Large intestine (tissue), 3 donors: ENCODE data around the gene NRXN3. TPM values are rescaled to one million over a fixed set of nuclear protein-coding genes. Genes with fewer than 3 reads are reported as not detected.
A peak's percentile ranks its signal among the peaks of the same experiment; 100 is the strongest.

Experiments
- DNase-seq, 2 donors: peaks; one replicate each; pipeline versions ENCODE4 v3.0.0 to v3.0.0-alpha.2; 2013
- H3K27ac ChIP-seq: one replicate; pipeline ENCODE4 v1.5.1; 2013; ENCODE audit warnings: low read length
- H3K27me3 ChIP-seq: 2 replicates; pipeline ENCODE4 v1.6.1; 2013; ENCODE audit warnings: low read length; ENCODE audit not compliant: control insufficient read depth, insufficient read depth
- H3K36me3 ChIP-seq: 2 replicates; pipeline ENCODE4 v1.6.1; 2013; ENCODE audit warnings: low read length; ENCODE audit not compliant: control insufficient read depth, insufficient read depth
- H3K4me1 ChIP-seq: one replicate; pipeline ENCODE4 v1.6.1; 2013; ENCODE audit warnings: low read length; ENCODE audit not compliant: control insufficient read depth, insufficient read depth
- H3K4me3 ChIP-seq: one replicate; pipeline ENCODE4 v1.5.1; 2013; ENCODE audit warnings: low read length
- H3K9me3 ChIP-seq: one replicate; pipeline ENCODE4 v1.6.1; 2013; ENCODE audit warnings: mild to moderate bottlenecking, low read depth, low read length, moderate library complexity; ENCODE audit not compliant: control insufficient read depth
- WGBS: methylation state at CpG from one replicate; pipeline ENCODE4 v1.1.5; 2013; ENCODE audit warnings: low lambda C conversion rate; ENCODE audit not compliant: insufficient coverage; 5-methylcytosine and 5-hydroxymethylcytosine counted together
- polyA plus RNA-seq: library from polyadenylated mRNA; unstranded; fragments of 120-200 nt; gene quantifications from one replicate; pipeline ENCODE4 v1.2.1, GENCODE V29; 2013

Gene NRXN3
- polyA plus RNA-seq, 1 donor = 12.8 TPM

DNA sequence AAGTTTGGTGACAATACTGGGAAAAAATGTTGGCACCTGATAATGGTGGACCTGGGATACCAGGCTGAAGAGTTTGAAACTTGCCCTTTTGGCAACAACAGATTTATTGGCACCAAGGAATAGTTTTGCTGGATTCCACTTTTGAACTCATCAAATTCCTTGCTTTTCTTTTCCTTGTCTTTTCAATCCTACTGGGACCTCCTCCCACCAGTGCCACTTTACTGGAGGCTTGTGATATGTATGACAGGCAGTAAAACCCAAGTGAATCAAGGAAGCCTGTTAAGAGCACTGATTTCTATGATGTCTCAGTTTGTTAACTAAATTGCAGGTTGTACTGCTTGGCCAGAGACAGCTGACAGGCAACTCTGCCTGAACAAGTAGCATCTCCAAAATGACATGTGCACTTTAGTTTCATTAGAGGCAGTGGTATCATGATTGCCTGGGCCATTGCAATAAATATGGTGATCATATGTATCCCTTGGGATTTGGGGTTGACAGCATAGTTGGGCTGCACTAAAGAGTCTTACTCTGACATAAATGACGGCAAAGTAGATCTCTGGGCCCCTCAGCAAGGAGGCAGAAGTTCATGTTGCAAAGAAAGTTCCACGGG lies 1475.7 kb downstream of the NRXN3 start:
- WGBS = 100% methylated on average over 1 of the region's 2 CpGs

GRCh38 chr14:79649856-79650255 lies 1479.7 kb downstream of the NRXN3 start:
- Histone ChIP-seq H3K27me3 (no peaks in the 10 kb centered on the region), H3K4me3 (no peak overlapping the region), H3K36me3 (no peaks in the 10 kb centered on the region), H3K9me3 (no peaks in the 10 kb centered on the region), H3K27ac (no peak overlapping the region), H3K4me1 (no peaks in the 10 kb centered on the region)
- WGBS = no CpG with 5 or more reads among the region's 4 CpGs
- DNase-seq = no peak

More for the DNA sequence above, 1475.7 kb downstream of the NRXN3 start:
- no peak for DNase-seq
- Histone ChIP-seq H3K27me3 (no peaks in the 10 kb centered on the region), H3K9me3 (no peaks in the 10 kb centered on the region), H3K36me3 (no peaks in the 10 kb centered on the region), H3K27ac (no peak overlapping the region), H3K4me1 (no peaks in the 10 kb centered on the region), H3K4me3 (no peak overlapping the region)

GRCh38 chr14:79652513-79653307 lies 1482.5 kb downstream of the NRXN3 start:
- no peak overlapping the region for H3K4me3 ChIP-seq
- H3K27me3 ChIP-seq = no peaks in the 10 kb centered on the region
- no peaks in the 10 kb centered on the region for H3K36me3 ChIP-seq
- no peaks in the 10 kb centered on the region for H3K4me1 ChIP-seq
- no peak for DNase-seq
- H3K9me3 ChIP-seq = no peaks in the 10 kb centered on the region
- WGBS = no CpG with 5 or more reads among the region's 6 CpGs
- H3K27ac ChIP-seq = no peak overlapping the region

- no peak overlapping the region for H3K27ac ChIP-seq
- no peaks in the 10 kb centered on the region for H3K4me1 ChIP-seq
- WGBS = no CpG with 5 or more reads among the region's 7 CpGs
- H3K27me3 ChIP-seq = no peaks in the 10 kb centered on the region
- no peak for DNase-seq
- no peak overlapping the region for H3K4me3 ChIP-seq
- no peaks in the 10 kb centered on the region for H3K36me3 ChIP-seq
- no peaks in the 10 kb centered on the region for H3K9me3 ChIP-seq
Measured at GRCh38 chr14:79656056-79656455, 1485.9 kb downstream of the NRXN3 start.

GRCh38 chr14:79656496-79656895 lies 1486.3 kb downstream of the NRXN3 start:
- WGBS = 92% methylated on average over 2 of the region's 7 CpGs
- no peaks in the 10 kb centered on the region for H3K4me1 ChIP-seq
- H3K27me3 ChIP-seq = no peaks in the 10 kb centered on the region
- H3K36me3 ChIP-seq = no peaks in the 10 kb centered on the region
- H3K27ac ChIP-seq = no peak overlapping the region
- H3K9me3 ChIP-seq = no peaks in the 10 kb centered on the region
- peak in 1 of 2 donors; percentile 8 for DNase-seq
- no peak overlapping the region for H3K4me3 ChIP-seq

GRCh38 chr14:79658221-79658620 lies 1488.0 kb downstream of the NRXN3 start:
- Histone ChIP-seq H3K4me1 (no peaks in the 10 kb centered on the region), H3K27ac (no peak overlapping the region), H3K27me3 (no peaks in the 10 kb centered on the region), H3K9me3 (no peaks in the 10 kb centered on the region), H3K4me3 (no peak overlapping the region), H3K36me3 (no peaks in the 10 kb centered on the region)
- no CpG with 5 or more reads among the region's 5 CpGs for WGBS
- no peak for DNase-seq

GRCh38 chr14:79658769-79659168 lies 1488.6 kb downstream of the NRXN3 start:
- Histone ChIP-seq H3K27me3 (no peaks in the 10 kb centered on the region), H3K27ac (no peak overlapping the region), H3K9me3 (no peaks in the 10 kb centered on the region), H3K4me1 (no peaks in the 10 kb centered on the region), H3K4me3 (no peak overlapping the region), H3K36me3 (no peaks in the 10 kb centered on the region)
- no CpG with 5 or more reads among the region's 4 CpGs for WGBS
- no peak for DNase-seq

DNA sequence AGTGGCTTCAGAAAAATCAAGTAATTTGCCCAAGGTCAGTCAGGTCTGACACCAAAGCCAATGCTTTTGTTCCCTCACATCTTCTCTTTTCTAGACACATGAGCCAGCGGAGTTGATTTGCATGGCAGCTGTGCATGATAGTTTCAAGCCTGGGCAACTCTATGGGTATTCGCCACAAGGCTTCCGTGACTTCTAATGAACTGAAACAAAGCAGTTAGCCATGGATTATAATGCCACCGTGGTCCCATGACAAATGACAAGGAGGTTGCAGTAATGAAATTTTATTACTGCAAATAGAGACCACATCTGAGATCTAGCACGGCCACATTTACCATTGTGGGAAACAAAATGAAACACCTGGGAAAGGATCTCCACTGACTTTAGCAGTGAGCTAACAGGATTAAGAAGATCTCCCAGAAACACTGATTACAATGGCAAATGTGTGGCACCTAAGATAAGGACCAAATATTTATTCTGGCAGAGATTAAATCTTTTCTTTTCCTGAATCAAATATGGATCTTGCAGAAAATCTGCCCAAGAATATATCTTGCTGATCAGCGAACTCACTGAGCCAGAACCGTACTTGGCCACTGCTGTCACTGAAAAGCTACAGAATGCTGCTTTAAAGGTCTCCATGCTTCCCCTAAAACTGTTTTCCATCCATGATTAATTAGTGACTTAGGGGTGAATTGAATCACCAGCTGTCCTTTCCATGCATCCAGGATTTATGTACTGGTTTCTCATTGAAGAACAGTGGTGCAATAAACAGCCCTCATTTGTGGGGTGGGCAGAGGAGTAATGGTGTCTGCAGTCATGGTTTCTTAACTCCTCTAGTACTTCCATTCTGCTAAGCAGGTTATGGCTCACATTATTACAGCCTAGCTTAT lies 1490.1 kb downstream of the NRXN3 start:
- Histone ChIP-seq H3K9me3 (no peaks in the 10 kb centered on the region), H3K27me3 (no peaks in the 10 kb centered on the region), H3K36me3 (no peaks in the 10 kb centered on the region), H3K27ac (no peak overlapping the region), H3K4me1 (no peaks in the 10 kb centered on the region), H3K4me3 (no peak overlapping the region)
- 94% methylated on average over 2 of the region's 7 CpGs for WGBS
- no peak for DNase-seq

GRCh38 chr14:79661752-79662151 lies 1491.6 kb downstream of the NRXN3 start:
- Histone ChIP-seq H3K36me3 (no peaks in the 10 kb centered on the region), H3K27ac (no peak overlapping the region), H3K27me3 (no peaks in the 10 kb centered on the region), H3K4me3 (no peak overlapping the region), H3K9me3 (no peaks in the 10 kb centered on the region), H3K4me1 (no peaks in the 10 kb centered on the region)
- DNase-seq = no peak
- WGBS = 70% methylated on average over 2 of the region's 4 CpGs

GRCh38 chr14:79663453-79663852 lies 1493.3 kb downstream of the NRXN3 start:
- Histone ChIP-seq H3K27ac (no peak overlapping the region), H3K4me1 (no peaks in the 10 kb centered on the region), H3K4me3 (no peak overlapping the region), H3K9me3 (no peaks in the 10 kb centered on the region), H3K27me3 (no peaks in the 10 kb centered on the region), H3K36me3 (no peaks in the 10 kb centered on the region)
- no CpG with 5 or more reads among the region's 2 CpGs for WGBS
- no peak for DNase-seq
